Measurements from ENCODE around the gene CCT4.
"Not testable (repeated sequence)": the region's sequence is repeated elsewhere in the genome, so short reads cannot be mapped to it uniquely, and the experiment has no call there.

Gene CCT4

GRCh38 chr2:61879351-61879750 lies 9.1 kb downstream of the CCT4 start:
- not testable (repeated sequence) for DNase-seq (ENCODE audit: low read depth in 3 of 3)

GRCh38 chr2:61878761-61879160 lies 9.7 kb downstream of the CCT4 start:
- DNase-seq (ENCODE audit: low read depth in 3 of 3), result no peak

GRCh38 chr2:61877571-61878245 lies 10.7 kb downstream of the CCT4 start:
- DNase-seq (ENCODE audit: low read depth in 3 of 3), result no peak

- DNase-seq (ENCODE audit: low read depth in 3 of 3), result no peak
Measured at GRCh38 chr2:61876400-61876799, 12.1 kb downstream of the CCT4 start.

- not testable (repeated sequence) for DNase-seq (ENCODE audit: low read depth in 3 of 3)
Measured at GRCh38 chr2:61866482-61867089, 21.9 kb downstream of the CCT4 start.

- DNase-seq (ENCODE audit: low read depth in 3 of 3), result no peak
Measured at GRCh38 chr2:61862085-61862484, 26.4 kb downstream of the CCT4 start.

- no peak for DNase-seq (ENCODE audit: low read depth in 3 of 3)
Measured at GRCh38 chr2:61857224-61857623, 31.2 kb downstream of the CCT4 start.

- DNase-seq (ENCODE audit: low read depth in 3 of 3), result no peak
Measured at GRCh38 chr2:61855318-61855613, 33.2 kb downstream of the CCT4 start.

- DNase-seq (ENCODE audit: low read depth in 3 of 3), result peak; percentile 64 to 85 (median 80)
Measured at GRCh38 chr2:61854564-61855317, 33.7 kb downstream of the CCT4 start.

GRCh38 chr2:61853847-61854563 lies 34.5 kb downstream of the CCT4 start, which contains the start of gene FAM161A:
FAM161A (minus strand) TSS chr2:61854060; CDS start chr2:61854041, 19 bp downstream.
- DNase-seq (ENCODE audit: low read depth in 3 of 3), result peak; percentile 38 to 61 (median 44)

GRCh38 chr2:61853086-61853846 lies 35.2 kb downstream of the CCT4 start:
- DNase-seq (ENCODE audit: low read depth in 3 of 3), result no peak

- not testable (repeated sequence) for DNase-seq (ENCODE audit: low read depth in 3 of 3)
Measured at GRCh38 chr2:61851270-61851669, 37.2 kb downstream of the CCT4 start.

- DNase-seq (ENCODE audit: low read depth in 3 of 3), result no peak
Measured at GRCh38 chr2:61845320-61845719, 43.1 kb downstream of the CCT4 start.

GRCh38 chr2:61841286-61841685 lies 47.2 kb downstream of the CCT4 start:
- DNase-seq (ENCODE audit: low read depth in 3 of 3), result no peak

GRCh38 chr2:61834893-61835292 lies 53.6 kb downstream of the CCT4 start:
- DNase-seq (ENCODE audit: low read depth in 3 of 3), result no peak

- no peak for DNase-seq (ENCODE audit: low read depth in 3 of 3)
Measured at GRCh38 chr2:61833971-61834370, 54.5 kb downstream of the CCT4 start.

GRCh38 chr2:61832183-61832841 lies 56.1 kb downstream of the CCT4 start:
- DNase-seq (ENCODE audit: low read depth in 3 of 3), result no peak

GRCh38 chr2:61822255-61822654 lies 66.2 kb downstream of the CCT4 start:
- DNase-seq (ENCODE audit: low read depth in 3 of 3), result no peak
